Pancreas (tissue), 10 donors: ENCODE measurements around the gene GPC5. TPM values are rescaled to one million over a fixed set of nuclear protein-coding genes. Genes with fewer than 3 reads are reported as not detected.

Experiments
- ATAC-seq, 4 donors: fragments of 200-7000 bp; cut with Tn5 transposase; one replicate each; pipeline versions ENCODE4 v1.8.0 to v1.9.1; 2020; ENCODE audit warnings: mild to moderate bottlenecking in 4 of 4, moderate library complexity in 4 of 4
- DNase-seq, 6 donors: peaks; one replicate each; pipeline ENCODE4 v3.0.0-alpha.2; 2020
- FAIRE-seq: peaks from 2 replicates; lab custom pipeline; 2012; peaks lifted over from hg19 to GRCh38; lab: Jason Lieb, UNC
- H3K27ac ChIP-seq, 4 donors: fragments of 200-600 bp; sonication (generic); 1 replicate in 3 of 4; 2 replicates in 1 of 4; pipeline versions ENCODE4 v1.5.0 to v1.8.0; 2020
- H3K27me3 ChIP-seq, 4 donors: fragments of 200-600 bp; one replicate each; pipeline ENCODE4 v1.8.0; 2021
- H3K36me3 ChIP-seq, 3 donors: fragments of 200-600 bp; sonication (generic) in 1 of 3; one replicate each; pipeline versions ENCODE4 v1.5.0 to v1.8.0; 2020 to 2021
- H3K4me1 ChIP-seq, 3 donors: fragments of 200-600 bp; one replicate each; pipeline ENCODE4 v1.8.0; 2021
- H3K4me3 ChIP-seq, 4 donors: fragments of 200-600 bp; sonication (generic) in 2 of 4; one replicate each; pipeline versions ENCODE4 v1.5.0 to v1.8.0; 2020 to 2021
- H3K9me3 ChIP-seq, 4 donors: fragments of 200-600 bp; one replicate each; pipeline ENCODE4 v1.8.0; 2021
- WGBS, 2 donors: extraction: QIAGEN DNeasy Blood & Tissue Kit; methylation state at CpG; one replicate each; pipeline ENCODE4 v1.1.7; 2013; 5-methylcytosine and 5-hydroxymethylcytosine counted together
- intact Hi-C, 3 donors: fragments of 100-400 bp; cut with DNase I; formaldehyde crosslinking; loops; one replicate each; pipeline versions ENCODE4 v1.11.1 to v1.14.2; 2022
- polyA plus RNA-seq, 2 donors: library from polyadenylated mRNA; stranded (reverse); fragments of 200-250 nt; gene quantifications; one replicate each; pipeline ENCODE4 v1.2.3, GENCODE V29; 2013
- total RNA-seq, 6 donors: library from RNA; stranded (reverse); fragmentation: NEBNext Ultra II Directional in 4 of 6; extraction: Animal tissue kit (Norgen Biotek cat#: 25700) in 4 of 6; gene quantifications; one replicate each; pipeline versions ENCODE4 v1.2.1 to v1.2.4, GENCODE V29; 2021 to 2023
- TF ChIP-seq, protein P1 (sequence below), 4 donors: fragments of 200-600 bp; sonication (generic) in 3 of 4; IDR thresholded peaks; one replicate each; pipeline versions ENCODE4 v1.5.0 to v1.8.0; 2021; ENCODE audit warnings: antibody characterized with exemption in 4 of 4
- donor health status: healthy with polysubstance abuse.
- donor health status: DM: no; HTN: no; CAD: no; lungs with moderate emphysema.
- donor health status: DM: no; HTN: no; CAD: no.
- donor health status: control.
- donor health status: control.
- donor health status: Bipolar disorder and iron deficiency.
- donor health status: DM: yes; HTN: yes; CAD: no.
- donor health status: DM: no; HTN: no; CAD: no.
- donor health status: DM: no; HTN: no; CAD: no.
- donor health status: DM: yes; HTN: yes; CAD: no.

Gene GPC5
- total and polyA plus RNA-seq, 8 donors, result 0.12 to 0.35 (median 0.35) TPM; not detected in 5

DNA sequence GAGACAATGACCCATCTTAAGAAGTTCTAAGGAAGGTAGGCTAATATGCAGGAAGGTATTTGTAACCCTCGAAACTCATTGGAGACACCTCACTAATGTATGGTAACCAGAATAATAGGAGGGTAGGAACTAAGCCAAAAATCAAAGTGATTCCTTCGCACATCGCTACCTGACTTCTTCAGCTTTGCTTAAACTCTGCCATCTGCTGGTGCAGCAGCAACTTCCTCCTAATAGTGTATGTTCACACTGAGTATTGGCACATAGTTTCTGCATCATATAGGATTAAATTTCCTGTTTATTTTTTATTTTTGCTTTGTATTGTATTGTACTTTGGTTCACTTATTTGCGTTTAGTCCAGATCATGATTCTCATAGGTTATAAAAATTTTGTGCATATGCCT lies 676.2 kb downstream of the GPC5 start:
- ATAC-seq (peak; percentile 45 to 73 (median 50)), FAIRE-seq (no peak), DNase-seq (no peak)
- 16 to 20% methylated on average over 4 of the region's 4 CpGs for WGBS, 2 donors
- H3K4me1 ChIP-seq, result no peaks in the 10 kb centered on the region
- H3K27ac ChIP-seq, result no peak overlapping the region
- no peak overlapping the region for H3K4me3 ChIP-seq
- no peaks in the 10 kb centered on the region for H3K36me3 ChIP-seq
- TF ChIP-seq, protein P1, sequence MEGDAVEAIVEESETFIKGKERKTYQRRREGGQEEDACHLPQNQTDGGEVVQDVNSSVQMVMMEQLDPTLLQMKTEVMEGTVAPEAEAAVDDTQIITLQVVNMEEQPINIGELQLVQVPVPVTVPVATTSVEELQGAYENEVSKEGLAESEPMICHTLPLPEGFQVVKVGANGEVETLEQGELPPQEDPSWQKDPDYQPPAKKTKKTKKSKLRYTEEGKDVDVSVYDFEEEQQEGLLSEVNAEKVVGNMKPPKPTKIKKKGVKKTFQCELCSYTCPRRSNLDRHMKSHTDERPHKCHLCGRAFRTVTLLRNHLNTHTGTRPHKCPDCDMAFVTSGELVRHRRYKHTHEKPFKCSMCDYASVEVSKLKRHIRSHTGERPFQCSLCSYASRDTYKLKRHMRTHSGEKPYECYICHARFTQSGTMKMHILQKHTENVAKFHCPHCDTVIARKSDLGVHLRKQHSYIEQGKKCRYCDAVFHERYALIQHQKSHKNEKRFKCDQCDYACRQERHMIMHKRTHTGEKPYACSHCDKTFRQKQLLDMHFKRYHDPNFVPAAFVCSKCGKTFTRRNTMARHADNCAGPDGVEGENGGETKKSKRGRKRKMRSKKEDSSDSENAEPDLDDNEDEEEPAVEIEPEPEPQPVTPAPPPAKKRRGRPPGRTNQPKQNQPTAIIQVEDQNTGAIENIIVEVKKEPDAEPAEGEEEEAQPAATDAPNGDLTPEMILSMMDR (IDR thresholded peaks at IDR 0.05), result peak in 1 of 4 donors; percentile 6
- intact Hi-C loops, result loop anchor here in 1 of 3 donors (10.0 kb wide), 1 partner anchor 120 kb away; no protein-coding TSS in a partner anchor
- H3K9me3 ChIP-seq, result no peaks in the 10 kb centered on the region
- H3K27me3 ChIP-seq, result no peaks in the 10 kb centered on the region

DNA sequence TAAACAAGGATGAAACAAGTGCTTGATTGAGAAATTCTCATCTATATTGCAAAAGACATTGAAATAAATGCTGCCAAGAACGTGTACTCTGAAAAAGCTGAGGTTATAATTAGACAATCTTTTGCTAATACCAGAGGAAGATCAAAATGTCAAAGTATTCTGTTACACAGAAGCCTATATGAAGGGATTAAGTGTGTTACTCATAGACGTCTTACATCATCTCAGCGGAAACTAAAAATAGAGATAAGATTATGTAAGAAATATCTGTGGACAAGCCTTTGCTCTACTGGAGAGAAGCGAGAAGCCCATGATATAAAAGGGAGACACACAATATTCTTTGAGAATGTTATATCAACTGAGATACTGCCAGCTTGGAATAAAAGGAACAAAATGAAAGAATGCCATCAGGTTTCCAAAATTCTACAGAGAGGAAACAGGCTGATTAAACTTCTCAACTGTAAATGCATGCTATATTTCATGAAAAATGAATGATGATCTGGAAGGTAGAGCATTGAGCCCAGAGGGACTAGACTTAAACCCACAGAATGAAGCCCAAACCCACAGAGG lies 699.0 kb downstream of the GPC5 start:
- no peak for DNase-seq
- ATAC-seq, result no peak
- H3K36me3 ChIP-seq, result no peaks in the 10 kb centered on the region
- H3K27ac ChIP-seq, result no peak overlapping the region
- H3K27me3 ChIP-seq, result no peaks in the 10 kb centered on the region
- FAIRE-seq, result no peak
- H3K4me1 ChIP-seq, result no peaks in the 10 kb centered on the region
- H3K4me3 ChIP-seq, result no peak overlapping the region
- H3K9me3 ChIP-seq, result no peaks in the 10 kb centered on the region
- WGBS, 2 donors, result 61 to 65% methylated on average over 4 of the region's 4 CpGs
- TF ChIP-seq, protein P1 (IDR thresholded peaks at IDR 0.05), result no peak
- intact Hi-C loops, result no loop called here

DNA sequence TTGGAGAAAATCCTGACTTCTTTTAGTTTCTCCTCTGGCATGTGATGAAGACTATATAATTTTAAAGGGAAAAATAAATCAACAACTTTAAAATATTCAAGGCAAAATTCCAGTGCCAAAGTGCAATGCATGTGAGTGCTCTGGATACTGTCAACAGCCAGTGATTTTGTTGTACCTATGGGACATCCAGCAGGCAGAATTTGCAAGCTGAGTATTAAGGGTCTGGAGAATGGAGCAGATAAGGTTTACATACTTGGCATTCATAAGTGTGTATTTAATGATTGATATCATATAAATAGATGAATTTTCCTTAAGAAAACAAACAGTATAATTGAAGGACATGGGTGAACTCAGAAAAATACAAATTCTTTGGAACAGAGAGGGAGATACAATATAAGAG lies 703.4 kb downstream of the GPC5 start:
- DNase-seq (no peak), FAIRE-seq (no peak)

DNA sequence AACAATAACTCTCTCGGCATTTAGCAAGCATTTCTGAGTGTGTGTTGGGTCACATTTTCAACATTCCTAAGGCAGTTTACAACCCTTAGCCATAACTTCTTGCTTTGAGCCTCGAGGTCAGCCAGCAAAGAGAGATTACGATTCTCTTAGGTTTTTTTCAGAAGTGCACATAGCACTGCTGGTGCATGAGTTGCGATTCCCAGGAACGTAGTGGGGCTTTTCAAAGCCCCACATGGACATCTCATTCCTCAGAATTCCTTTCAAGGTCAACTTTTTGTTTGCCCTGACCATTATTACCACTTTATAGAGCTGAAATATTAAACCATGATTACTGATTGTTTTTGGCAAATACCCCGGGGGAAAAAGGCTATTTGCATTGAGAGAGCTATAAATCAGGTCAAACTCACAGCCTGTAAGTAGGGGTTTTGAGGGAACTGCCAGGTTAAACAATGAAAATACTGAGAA lies 705.3 kb downstream of the GPC5 start:
- DNase-seq (no peak), FAIRE-seq (no peak), ATAC-seq (peak in 1 of 4 donors; percentile 51)
- Histone ChIP-seq H3K27me3 (no peaks in the 10 kb centered on the region), H3K4me3 (no peak overlapping the region), H3K27ac (no peak overlapping the region), H3K36me3 (no peaks in the 10 kb centered on the region), H3K4me1 (peaks cover 0 to 4% (median 0%) of the 10 kb centered on the region in 3 donors), H3K9me3 (no peaks in the 10 kb centered on the region)
- WGBS, 2 donors, result 8 to 9% methylated on average over 6 of the region's 6 CpGs
- TF ChIP-seq, protein P1 (IDR thresholded peaks at IDR 0.05), result no peak
- intact Hi-C loops, result no loop called here

More for the DNA sequence above, 703.4 kb downstream of the GPC5 start:
- intact Hi-C loops, result no loop called here
- Histone ChIP-seq H3K27me3 (no peaks in the 10 kb centered on the region), H3K27ac (no peak overlapping the region), H3K36me3 (no peaks in the 10 kb centered on the region), H3K4me1 (peaks cover 0 to 4% (median 0%) of the 10 kb centered on the region in 3 donors), H3K4me3 (no peak overlapping the region), H3K9me3 (no peaks in the 10 kb centered on the region)
- no peak for ATAC-seq
- TF ChIP-seq, protein P1 (IDR thresholded peaks at IDR 0.05), result no peak

DNA sequence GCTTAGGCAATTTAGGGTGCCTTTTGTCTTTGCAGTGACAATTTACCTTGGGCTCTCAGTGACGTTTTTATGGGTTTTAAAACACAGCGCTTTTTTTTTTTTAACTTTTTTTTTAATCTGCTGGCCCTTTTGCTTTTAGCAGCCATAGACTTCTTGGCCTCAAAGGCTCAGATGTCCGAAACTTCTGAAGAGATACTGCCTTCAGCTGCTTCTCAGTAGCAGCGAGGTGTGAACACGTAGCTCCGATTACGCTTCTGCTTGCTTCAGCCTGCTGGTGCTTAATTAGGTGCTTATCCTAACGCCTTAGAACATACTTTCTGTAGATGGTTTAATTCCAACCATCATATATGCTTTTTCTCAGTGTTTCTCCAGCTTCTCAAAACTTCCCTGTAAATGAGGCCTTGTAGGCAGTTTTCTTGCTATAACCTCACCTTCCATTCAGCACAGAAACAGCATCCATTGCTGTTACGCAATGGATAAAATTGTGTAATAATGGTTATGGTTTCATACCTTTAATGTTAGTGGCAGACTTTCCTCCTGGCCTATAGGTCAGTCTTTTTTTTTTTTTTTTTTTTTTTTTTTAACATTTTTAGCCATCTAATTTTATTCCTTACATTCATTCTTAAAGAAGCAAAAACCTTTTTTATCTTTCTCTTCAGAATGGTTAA lies 723.9 kb downstream of the GPC5 start:
- Histone ChIP-seq H3K27me3 (no peaks in the 10 kb centered on the region), H3K4me3 (no peak overlapping the region), H3K36me3 (no peaks in the 10 kb centered on the region), H3K27ac (no peak overlapping the region), H3K9me3 (no peaks in the 10 kb centered on the region), H3K4me1 (no peaks in the 10 kb centered on the region)
- FAIRE-seq (no peak), DNase-seq (no peak), ATAC-seq (no peak)
- intact Hi-C loops, result no loop called here
- TF ChIP-seq, protein P1 (IDR thresholded peaks at IDR 0.05), result no peak
- 76 to 80% methylated on average over 9 of the region's 9 CpGs for WGBS, 2 donors
